ENCODE results near the gene TEAD3. TPM values are rescaled to one million over a fixed set of nuclear protein-coding genes. Genes with fewer than 3 reads are reported as not detected.
"Not testable (repeated sequence)": the region's sequence is repeated elsewhere in the genome, so short reads cannot be mapped to it uniquely, and the experiment has no call there.

The TEAD3 gene
- total and polyA plus RNA-seq, 8 donors = 18.1 to 54.4 (median 45.3) TPM

GRCh38 chr6:35519313-35520015, 22.6 kb upstream of the TEAD3 start:
- ATAC-seq = no peak
- no peak for TF ChIP-seq CTCF (IDR thresholded peaks at IDR 0.05)
- peaks cover 7 to 11% of the 10 kb centered on the region in 2 donors for H3K4me1 ChIP-seq
- H3K4me3 ChIP-seq = no peak overlapping the region
- H3K27ac ChIP-seq = no peak overlapping the region
- no peaks in the 10 kb centered on the region for H3K36me3 ChIP-seq
- DNase-seq = no peak
- intact Hi-C loops (cut with DNase I) = no loop called here
- H3K9me3 ChIP-seq = no peaks in the 10 kb centered on the region
- H3K27me3 ChIP-seq = no peaks in the 10 kb centered on the region

- H3K27me3 ChIP-seq = peaks cover 0 to under 1% of the 10 kb centered on the region in 2 donors
- intact Hi-C loops (cut with DNase I) = no loop called here
These were observed 21.9 kb upstream of the TEAD3 start for GRCh38 chr6:35518566-35519312.

GRCh38 chr6:35517978-35518377, 21.1 kb upstream of the TEAD3 start:
- H3K4me3 ChIP-seq; H3K27ac ChIP-seq; ATAC-seq; H3K4me1 ChIP-seq; intact Hi-C loops (cut with DNase I); DNase-seq; H3K36me3 ChIP-seq; H3K27me3 ChIP-seq; H3K9me3 ChIP-seq: not testable (repeated sequence)

More at GRCh38 chr6:35518566-35519312, 21.9 kb upstream of the TEAD3 start:
- ATAC-seq = no peak
- Histone ChIP-seq H3K9me3 (no peaks in the 10 kb centered on the region), H3K4me3 (no peak overlapping the region), H3K36me3 (no peaks in the 10 kb centered on the region), H3K4me1 (peaks cover 7 to 11% of the 10 kb centered on the region in 2 donors), H3K27ac (no peak overlapping the region)
- no peak for DNase-seq
- no peak for TF ChIP-seq CTCF (IDR thresholded peaks at IDR 0.05)

- Histone ChIP-seq H3K36me3 (no peaks in the 10 kb centered on the region), H3K4me3 (no peak overlapping the region), H3K27me3 (peaks cover 4 to 20% of the 10 kb centered on the region in 2 donors), H3K27ac (no peak overlapping the region), H3K4me1 (no peaks in the 10 kb centered on the region), H3K9me3 (no peaks in the 10 kb centered on the region)
- intact Hi-C loops (cut with DNase I) = no loop called here
- DNase-seq (no peak), ATAC-seq (no peak)
- TF ChIP-seq CTCF (IDR thresholded peaks at IDR 0.05) = no peak
These were observed 19.8 kb upstream of the TEAD3 start for GRCh38 chr6:35516712-35517111.

GRCh38 chr6:35515939-35516338, 19.1 kb upstream of the TEAD3 start:
- H3K27ac ChIP-seq; H3K9me3 ChIP-seq; ATAC-seq; intact Hi-C loops (cut with DNase I); DNase-seq; H3K4me3 ChIP-seq; H3K36me3 ChIP-seq; H3K4me1 ChIP-seq: not testable (repeated sequence)
- H3K27me3 ChIP-seq = peaks cover 11 to 28% of the 10 kb centered on the region in 2 donors

GRCh38 chr6:35514587-35514986, 17.7 kb upstream of the TEAD3 start:
- DNase-seq = no peak
- no peaks in the 10 kb centered on the region for H3K36me3 ChIP-seq
- H3K9me3 ChIP-seq = no peaks in the 10 kb centered on the region
- no peak overlapping the region for H3K27ac ChIP-seq
- no peaks in the 10 kb centered on the region for H3K4me1 ChIP-seq
- peaks cover 11 to 42% of the 10 kb centered on the region in 2 donors for H3K27me3 ChIP-seq
- no peak for ATAC-seq
- no peak for TF ChIP-seq CTCF (IDR thresholded peaks at IDR 0.05)
- intact Hi-C loops (cut with DNase I) = no loop called here
- H3K4me3 ChIP-seq = no peak overlapping the region
